ENCODE data around the gene TEDDM1. TPM values are rescaled to one million over a fixed set of nuclear protein-coding genes. Genes with fewer than 3 reads are reported as not detected.
A peak's percentile ranks its signal among the peaks of the same experiment; 100 is the strongest.

The TEDDM1 gene
- total and polyA plus RNA-seq, 10 of the 15 experiments (the other 5 are each of a cell fraction or from before 2014, with no cell fraction given), result 0.11 TPM; not detected in 9

- TF ChIP-seq RAD51 (IDR thresholded peaks at IDR 0.05) (no peak), CTCF (IDR thresholded peaks at IDR 0.05 in 2 of 3, conservative IDR thresholded peaks at IDR 0.05 in 1 of 3; ENCODE audit: control insufficient read depth in 2 of 3, extremely low read depth in 1 of 3, insufficient read depth in 1 of 3, low read depth in 3 of 3, low read length in 3 of 3) (no peak), NFIC (IDR thresholded peaks at IDR 0.05; ENCODE audit: low read depth, low read length) (0 out of 2 replicates have a peak, but pooled peaks have one; percentile 9), CREM (IDR thresholded peaks at IDR 0.05; ENCODE audit: low read depth) (peak; percentile 8; the same call in 1 of the 2 replicates), NFYB (IDR thresholded peaks at IDR 0.05; ENCODE audit: insufficient read depth, low read depth, low read length) (no peak), SPI1 (IDR thresholded peaks at IDR 0.05; ENCODE audit: borderline replicate concordance, insufficient read depth, low read depth, low read length) (no peak), LARP7 (IDR thresholded peaks at IDR 0.05) (no peak), NRF1 (conservative IDR thresholded peaks at IDR 0.05; ENCODE audit: low read depth, low read length) (no peak), EGR1 (IDR thresholded peaks at IDR 0.05; ENCODE audit: borderline replicate concordance in 1 of 2, low read depth in 2 of 2, low read length in 2 of 2) (peak in 1 of 2 experiments; percentile 59; a peak in 1 of 3 replicates), KDM1A (IDR thresholded peaks at IDR 0.05; ENCODE audit: borderline replicate concordance) (no peak), ETV6 (conservative IDR thresholded peaks at IDR 0.05 in 1 of 2, IDR thresholded peaks at IDR 0.05 in 1 of 2; ENCODE audit: borderline replicate concordance in 1 of 2, low read depth in 1 of 2) (0 out of 4 replicates have a peak, but pooled peaks of 1 of the 2 experiments have one; percentile 6), PAX5 (IDR thresholded peaks at IDR 0.05; ENCODE audit: borderline replicate concordance, low read depth, low read length) (no peak), JUNB (IDR thresholded peaks at IDR 0.05) (peak; percentile 78), TCF7 (IDR thresholded peaks at IDR 0.05; ENCODE audit: borderline replicate concordance) (no peak), PRDM15 (CRISPR knock-in tag; IDR thresholded peaks at IDR 0.05) (no peak), SMARCA5 (IDR thresholded peaks at IDR 0.05) (no peak), TBL1XR1 (IDR thresholded peaks at IDR 0.05; ENCODE audit: low read depth, low read length) (no peak), CBFB (IDR thresholded peaks at IDR 0.05; ENCODE audit: low read depth) (no peak), IRF4 (IDR thresholded peaks at IDR 0.05; ENCODE audit: low read depth, low read length) (peak; percentile 39; the same call in 1 of the 2 replicates), MEF2A (IDR thresholded peaks at IDR 0.05; ENCODE audit: insufficient read depth, low read depth, low read length) (no peak)
- TF ChIP-seq, protein P1, sequence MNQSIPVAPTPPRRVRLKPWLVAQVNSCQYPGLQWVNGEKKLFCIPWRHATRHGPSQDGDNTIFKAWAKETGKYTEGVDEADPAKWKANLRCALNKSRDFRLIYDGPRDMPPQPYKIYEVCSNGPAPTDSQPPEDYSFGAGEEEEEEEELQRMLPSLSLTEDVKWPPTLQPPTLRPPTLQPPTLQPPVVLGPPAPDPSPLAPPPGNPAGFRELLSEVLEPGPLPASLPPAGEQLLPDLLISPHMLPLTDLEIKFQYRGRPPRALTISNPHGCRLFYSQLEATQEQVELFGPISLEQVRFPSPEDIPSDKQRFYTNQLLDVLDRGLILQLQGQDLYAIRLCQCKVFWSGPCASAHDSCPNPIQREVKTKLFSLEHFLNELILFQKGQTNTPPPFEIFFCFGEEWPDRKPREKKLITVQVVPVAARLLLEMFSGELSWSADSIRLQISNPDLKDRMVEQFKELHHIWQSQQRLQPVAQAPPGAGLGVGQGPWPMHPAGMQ (IDR thresholded peaks at IDR 0.05; ENCODE audit: borderline replicate concordance), result no peak
Measured at GRCh38 chr1:182441719-182442118, 41.3 kb upstream of the TEDDM1 start (continued).
